Fibroblast of lung (primary cell): ENCODE measurements around the gene DBX2.

ENCODE experiments used
- EZH2 ChIP-seq: IDR thresholded peaks from 2 replicates; pipeline ENCODE4 v1.5.1; 2012; ENCODE audit warnings: low read length, control low read depth, mild to moderate bottlenecking; ENCODE audit errors: missing control alignments
- TF ChIP-seq, protein P1 (sequence below), 2 donors: IDR thresholded peaks in 1 of 2; conservative IDR thresholded peaks in 1 of 2; 1 replicate in 1 of 2; 2 replicates in 1 of 2; pipeline ENCODE4 v1.5.1; 2011 to 2012; ENCODE audit warnings: low read length in 2 of 2, control low read depth in 1 of 2, inconsistent platforms in 1 of 2, low read depth in 1 of 2, mild to moderate bottlenecking in 1 of 2

DNA sequence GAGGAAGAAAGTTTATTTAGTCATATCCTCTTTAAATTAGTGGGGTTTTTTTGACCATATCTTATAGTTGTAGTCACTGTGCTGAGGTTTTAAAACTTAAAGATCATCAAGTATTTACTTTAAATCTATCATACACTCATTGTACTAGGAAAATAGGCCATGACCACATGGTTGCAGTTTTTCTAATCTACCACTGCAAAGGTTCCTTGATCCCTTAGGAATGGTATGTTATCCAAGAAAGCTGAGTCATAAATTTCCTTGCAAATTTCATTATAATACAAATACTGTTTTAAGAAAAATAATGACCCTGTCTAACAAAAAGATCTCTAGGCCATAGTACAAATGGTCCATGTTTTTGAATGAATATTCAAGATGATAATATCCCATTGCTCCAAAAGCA lies 74.7 kb downstream of the DBX2 start:
- TF ChIP-seq, protein P1, sequence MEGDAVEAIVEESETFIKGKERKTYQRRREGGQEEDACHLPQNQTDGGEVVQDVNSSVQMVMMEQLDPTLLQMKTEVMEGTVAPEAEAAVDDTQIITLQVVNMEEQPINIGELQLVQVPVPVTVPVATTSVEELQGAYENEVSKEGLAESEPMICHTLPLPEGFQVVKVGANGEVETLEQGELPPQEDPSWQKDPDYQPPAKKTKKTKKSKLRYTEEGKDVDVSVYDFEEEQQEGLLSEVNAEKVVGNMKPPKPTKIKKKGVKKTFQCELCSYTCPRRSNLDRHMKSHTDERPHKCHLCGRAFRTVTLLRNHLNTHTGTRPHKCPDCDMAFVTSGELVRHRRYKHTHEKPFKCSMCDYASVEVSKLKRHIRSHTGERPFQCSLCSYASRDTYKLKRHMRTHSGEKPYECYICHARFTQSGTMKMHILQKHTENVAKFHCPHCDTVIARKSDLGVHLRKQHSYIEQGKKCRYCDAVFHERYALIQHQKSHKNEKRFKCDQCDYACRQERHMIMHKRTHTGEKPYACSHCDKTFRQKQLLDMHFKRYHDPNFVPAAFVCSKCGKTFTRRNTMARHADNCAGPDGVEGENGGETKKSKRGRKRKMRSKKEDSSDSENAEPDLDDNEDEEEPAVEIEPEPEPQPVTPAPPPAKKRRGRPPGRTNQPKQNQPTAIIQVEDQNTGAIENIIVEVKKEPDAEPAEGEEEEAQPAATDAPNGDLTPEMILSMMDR (conservative IDR thresholded peaks at IDR 0.05 in 1 of 2, IDR thresholded peaks at IDR 0.05 in 1 of 2; ENCODE audit: low read depth in 1 of 2, low read length in 2 of 2) = no peak
- no peak for TF ChIP-seq EZH2
